Breast epithelium (tissue), 3 donors: ENCODE results near the gene SLC35B4.

Source experiments
- POLR2A ChIP-seq: fragments of 450-650 bp; IDR thresholded peaks from one replicate; pipeline ENCODE4 v1.6.1; 2016; ENCODE audit warnings: antibody characterized with exemption, mild to moderate bottlenecking, moderate library complexity
- POLR2AphosphoS5 ChIP-seq, 3 donors: sonication (generic); formaldehyde crosslinking; IDR thresholded peaks; one replicate each; pipeline ENCODE4 v1.6.1; 2017; ENCODE audit warnings: antibody characterized with exemption in 3 of 3
- TF ChIP-seq, protein P1 (sequence below), 3 donors: fragments of 450-650 bp; IDR thresholded peaks; one replicate each; pipeline ENCODE4 v1.5.1; 2016 to 2017; ENCODE audit warnings: antibody characterized with exemption in 3 of 3, mild to moderate bottlenecking in 3 of 3, moderate library complexity in 3 of 3

DNA sequence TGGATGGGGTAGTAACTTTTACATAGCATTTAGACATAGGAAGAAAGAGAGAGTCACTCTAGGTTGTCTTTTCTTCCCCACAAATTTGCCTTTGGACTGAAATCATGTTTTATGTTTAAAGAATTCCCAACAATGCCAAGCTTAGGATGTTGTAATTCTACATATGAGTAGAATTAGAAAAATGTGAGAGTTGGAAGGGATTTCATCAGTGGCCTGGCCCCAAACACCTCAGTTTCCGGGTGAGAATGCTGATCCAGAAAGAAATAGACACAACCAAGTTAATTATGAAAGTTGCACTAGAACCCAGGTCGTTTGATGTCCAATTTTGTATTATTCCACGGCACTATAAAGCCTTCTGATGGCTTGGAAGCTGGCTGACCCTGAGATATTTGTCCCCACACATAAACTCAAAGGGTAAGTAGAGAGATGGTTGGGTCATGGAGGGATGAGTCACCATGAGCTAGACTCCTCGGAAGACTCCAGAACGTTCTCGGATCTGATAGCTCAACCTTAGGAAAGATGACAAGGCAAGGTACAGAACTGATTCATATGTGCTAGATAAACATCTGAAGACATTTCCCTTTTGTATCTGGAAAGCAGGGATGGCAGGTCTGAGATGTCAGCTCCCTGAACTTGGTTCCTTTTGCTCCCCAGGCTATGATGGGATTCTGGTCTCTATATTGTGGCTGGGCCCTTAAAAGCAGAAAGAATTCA, 48.8 kb upstream of the SLC35B4 start:
- TF ChIP-seq, protein P1, sequence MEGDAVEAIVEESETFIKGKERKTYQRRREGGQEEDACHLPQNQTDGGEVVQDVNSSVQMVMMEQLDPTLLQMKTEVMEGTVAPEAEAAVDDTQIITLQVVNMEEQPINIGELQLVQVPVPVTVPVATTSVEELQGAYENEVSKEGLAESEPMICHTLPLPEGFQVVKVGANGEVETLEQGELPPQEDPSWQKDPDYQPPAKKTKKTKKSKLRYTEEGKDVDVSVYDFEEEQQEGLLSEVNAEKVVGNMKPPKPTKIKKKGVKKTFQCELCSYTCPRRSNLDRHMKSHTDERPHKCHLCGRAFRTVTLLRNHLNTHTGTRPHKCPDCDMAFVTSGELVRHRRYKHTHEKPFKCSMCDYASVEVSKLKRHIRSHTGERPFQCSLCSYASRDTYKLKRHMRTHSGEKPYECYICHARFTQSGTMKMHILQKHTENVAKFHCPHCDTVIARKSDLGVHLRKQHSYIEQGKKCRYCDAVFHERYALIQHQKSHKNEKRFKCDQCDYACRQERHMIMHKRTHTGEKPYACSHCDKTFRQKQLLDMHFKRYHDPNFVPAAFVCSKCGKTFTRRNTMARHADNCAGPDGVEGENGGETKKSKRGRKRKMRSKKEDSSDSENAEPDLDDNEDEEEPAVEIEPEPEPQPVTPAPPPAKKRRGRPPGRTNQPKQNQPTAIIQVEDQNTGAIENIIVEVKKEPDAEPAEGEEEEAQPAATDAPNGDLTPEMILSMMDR (IDR thresholded peaks at IDR 0.05): no peak
- no peak for TF ChIP-seq POLR2A
- TF ChIP-seq POLR2AphosphoS5 (IDR thresholded peaks at IDR 0.05): no peak
